UCSD-AML1 (cell line): Measurements from ENCODE around the gene TGFBRAP1.
"Not testable (repeated sequence)": the region's sequence is repeated elsewhere in the genome, so short reads cannot be mapped to it uniquely, and the experiment has no call there.

Experiments
- DNase-seq: peaks from one replicate; lab custom pipeline; 2025; ENCODE audit not compliant: unreplicated experiment; lab: John Stamatoyannopoulos, UW

TGFBRAP1 gene

DNA sequence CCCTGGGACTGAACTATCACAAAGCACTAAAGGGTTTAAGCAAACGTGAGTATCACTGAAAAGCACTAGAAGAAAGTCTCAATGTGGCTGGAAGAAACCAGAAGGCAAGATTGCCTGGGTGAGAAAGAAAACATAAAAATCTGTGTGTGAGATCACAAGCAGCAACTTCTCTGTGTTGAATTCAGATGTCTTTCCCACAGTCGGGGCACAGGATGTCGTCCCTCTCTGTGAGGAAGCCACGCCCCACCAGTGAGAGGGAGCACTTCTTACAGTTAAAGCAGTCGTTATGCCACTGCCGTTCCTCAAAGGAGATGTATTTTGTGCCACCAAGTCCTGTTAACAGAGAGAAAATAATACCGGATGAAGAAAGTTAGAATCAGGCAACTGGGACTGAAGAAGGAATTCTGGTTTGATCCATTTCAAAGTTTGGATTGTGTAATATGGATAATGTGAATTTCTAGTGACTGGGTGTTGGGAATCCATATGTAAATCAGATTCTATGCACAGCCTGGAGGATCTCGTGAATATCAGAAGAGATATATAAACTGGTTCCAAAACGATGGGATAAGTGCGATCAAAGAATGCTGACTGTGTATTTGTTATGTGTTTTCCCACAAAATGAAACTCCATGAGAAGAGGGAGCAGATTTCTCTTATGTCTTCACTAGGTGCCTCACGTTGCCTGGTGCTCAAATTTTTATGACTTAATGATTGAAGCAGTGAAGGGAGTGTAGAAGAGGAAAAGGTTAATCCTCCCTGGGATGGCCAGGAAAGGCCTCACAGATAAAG lies 31.8 kb upstream of the TGFBRAP1 start:
- no peak for DNase-seq

DNA sequence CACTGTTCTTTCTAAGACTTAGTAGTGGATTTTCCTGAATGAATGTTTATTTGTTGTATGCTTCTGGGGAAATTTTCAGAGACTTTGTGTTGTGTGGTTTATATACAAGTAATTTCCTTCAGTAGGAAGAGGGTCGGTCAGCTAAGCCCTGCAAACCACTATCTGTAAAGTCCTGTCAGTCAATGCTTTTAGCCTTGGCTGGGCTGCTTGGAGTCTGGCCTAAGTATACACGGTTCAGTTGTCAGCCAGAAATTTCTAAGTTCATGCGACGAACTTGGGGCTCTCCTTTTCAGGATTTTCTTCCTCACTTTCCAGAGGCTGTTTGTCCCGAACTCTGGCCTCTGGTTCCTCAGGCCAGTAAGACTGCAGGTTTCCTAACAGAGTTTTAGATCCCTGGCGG lies 29.1 kb upstream of the TGFBRAP1 start:
- DNase-seq = no peak

DNA sequence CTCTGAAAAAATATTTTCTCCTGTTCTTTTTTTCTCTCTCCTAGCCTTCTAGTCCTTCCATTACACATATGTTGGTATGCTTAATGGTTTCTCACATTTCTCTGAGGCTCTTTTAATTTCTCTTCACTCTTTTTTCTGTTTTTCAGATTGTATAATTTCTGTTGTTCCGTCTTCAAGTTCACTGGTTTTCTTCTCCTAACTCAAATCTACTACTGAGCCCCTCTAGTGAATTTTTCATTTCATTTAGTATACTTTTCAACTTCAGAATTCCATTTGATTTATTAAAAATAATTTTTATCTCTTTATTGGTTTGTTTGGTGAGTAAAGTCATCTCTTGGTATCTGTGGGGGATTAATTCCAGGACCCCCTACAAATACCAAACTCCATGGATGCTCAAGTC lies 27.6 kb upstream of the TGFBRAP1 start:
- DNase-seq = no peak

DNA sequence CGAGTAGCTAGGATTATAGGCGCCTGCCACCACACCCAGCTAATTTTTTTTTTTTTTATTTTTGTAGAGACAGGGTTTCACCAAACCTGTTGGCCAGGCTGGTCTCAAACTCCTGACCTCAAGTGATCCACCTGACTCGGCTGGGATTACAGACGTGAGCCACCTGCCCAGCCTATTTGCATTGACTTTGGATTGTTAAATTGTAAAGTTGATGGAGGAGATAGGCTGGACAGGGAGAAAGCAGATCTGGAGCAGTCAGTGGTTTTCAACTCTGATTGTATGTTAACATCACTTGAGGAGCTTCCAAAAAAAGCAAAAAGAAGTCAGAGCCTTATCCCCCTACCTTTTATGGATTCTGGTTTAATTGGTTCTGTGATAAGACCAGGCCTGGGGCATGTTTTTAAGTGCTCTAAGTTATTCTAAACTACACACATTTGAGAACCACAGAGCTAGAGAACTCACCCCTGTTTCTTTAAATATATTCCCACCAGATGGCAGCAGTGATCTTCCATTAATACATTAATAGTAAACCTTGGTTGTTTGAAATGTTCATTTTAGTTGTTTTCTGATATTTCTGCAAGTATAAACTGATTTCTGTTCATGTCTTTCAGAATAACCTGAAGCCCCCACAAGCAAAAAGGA lies 15.3 kb upstream of the TGFBRAP1 start:
- no peak for DNase-seq

DNA sequence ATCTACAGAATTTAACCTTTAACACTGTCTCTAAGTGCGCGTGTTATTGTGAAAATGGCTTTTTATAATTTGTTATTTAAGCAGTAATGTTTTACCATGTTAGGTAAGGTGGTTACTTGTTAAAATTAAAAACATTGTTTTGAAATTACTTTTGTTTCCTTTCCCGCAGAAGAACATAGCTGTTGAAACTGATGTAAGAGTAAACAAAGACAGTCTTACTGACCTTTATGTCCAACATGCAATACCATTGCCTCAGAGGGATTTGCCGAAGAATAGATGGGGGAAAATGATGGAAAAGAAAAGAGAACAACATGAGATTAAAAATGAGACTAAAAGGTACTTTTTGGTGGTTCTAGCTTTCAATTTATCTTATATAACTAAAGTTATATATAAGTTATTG lies 9.9 kb upstream of the TGFBRAP1 start:
- DNase-seq = no peak

DNA sequence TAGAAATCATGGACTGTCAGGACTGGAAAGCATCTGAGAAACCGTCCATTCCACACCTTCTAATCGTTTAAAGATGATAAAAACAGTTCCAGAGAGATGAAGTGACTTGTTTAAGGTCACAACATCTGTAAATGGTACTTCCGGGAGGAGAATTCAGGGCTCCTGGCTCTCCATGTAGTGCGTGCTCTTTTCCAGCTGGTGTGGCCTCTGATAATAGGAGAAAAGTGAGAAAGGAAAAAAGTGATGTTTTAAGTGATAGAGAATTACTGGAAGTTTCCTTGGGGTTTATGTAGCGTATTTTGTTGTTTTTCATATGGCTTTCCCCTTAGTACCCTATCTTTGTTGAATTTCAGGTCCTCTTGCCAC lies 8.5 kb upstream of the TGFBRAP1 start:
- DNase-seq = no peak

DNA sequence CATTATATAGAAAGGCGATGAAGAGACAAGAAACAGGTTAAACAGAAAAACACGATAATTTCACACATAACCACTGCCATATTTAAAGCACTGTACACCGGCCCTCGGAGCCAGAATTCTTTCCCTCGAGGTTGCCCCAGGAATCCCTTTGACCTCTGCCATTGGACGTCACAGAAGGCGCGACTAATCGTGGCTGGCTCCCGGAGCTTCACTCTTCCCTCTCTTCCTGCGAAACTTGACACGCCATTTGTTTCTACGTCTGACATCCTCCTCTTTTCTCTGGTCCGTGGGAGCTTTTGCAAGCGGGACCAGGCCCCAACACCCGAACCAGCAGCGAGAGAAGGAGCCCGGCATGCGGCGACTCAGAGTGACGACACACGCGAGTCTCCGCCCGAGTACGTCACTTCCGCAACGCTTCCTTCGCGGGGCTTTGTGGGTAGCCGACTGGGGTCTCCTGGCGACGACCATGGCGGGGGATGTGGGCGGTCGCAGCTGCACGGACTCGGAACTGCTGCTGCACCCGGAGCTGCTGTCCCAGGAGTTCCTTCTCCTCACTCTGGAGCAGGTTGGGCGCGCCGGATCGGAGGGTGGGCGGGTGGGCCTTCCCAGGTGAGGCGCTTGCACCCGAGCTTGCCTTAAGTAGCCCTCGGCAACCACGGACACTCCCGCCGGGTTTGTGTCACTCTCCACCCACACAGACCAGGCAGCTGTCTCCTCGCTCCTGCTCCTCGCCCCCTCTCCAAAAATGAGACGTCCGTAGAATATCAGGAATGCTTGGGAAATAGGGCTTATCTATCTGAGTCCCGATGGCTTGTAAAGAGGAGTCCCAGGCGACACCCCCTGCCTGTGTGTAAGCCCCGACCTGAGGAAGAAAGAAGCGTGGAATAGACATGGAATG lies 7.8 kb upstream of the TGFBRAP1 start, which contains the start of gene C2orf49:
TSS of gene C2orf49 (plus strand) at position 419 of the 898 bp plus-strand sequence. CDS start at position 467, 48 bp downstream.
- DNase-seq = peak; percentile 89

DNA sequence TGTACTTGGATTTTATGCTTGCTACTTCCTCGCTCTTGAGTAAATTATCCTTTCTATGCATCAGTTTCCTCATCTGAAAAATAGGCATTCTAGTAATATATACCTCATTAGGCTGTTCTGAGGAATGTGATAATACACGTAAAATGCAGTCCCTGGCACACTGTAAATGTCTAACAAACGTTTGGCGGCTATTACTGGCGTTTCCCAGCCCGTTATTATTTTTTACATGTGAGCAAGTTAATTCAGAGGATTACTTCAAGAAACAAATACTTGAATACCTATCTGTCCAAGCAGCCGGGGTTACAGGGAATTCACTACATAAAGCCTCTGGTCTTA lies 7.2 kb upstream of the TGFBRAP1 start:
- DNase-seq = no peak

DNA sequence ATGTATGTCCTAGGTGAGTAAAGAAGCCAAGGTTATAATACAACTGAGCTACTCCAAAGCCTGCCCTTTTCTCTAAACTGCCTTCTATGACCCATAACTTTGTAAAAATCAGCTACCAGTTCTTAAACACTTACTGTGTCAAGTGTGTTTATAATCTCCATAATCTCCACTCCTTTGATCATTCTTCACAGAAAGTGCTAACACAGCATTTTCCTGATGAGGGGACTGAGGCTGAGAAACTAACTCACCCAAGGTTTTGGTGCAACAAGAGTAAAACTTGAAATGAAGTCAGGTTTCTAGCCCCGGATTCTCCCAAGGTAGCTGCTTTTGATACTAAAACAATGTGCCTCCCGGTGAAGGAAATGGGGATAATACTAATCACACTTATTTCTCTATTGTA lies 5.9 kb upstream of the TGFBRAP1 start:
- no peak for DNase-seq

DNA sequence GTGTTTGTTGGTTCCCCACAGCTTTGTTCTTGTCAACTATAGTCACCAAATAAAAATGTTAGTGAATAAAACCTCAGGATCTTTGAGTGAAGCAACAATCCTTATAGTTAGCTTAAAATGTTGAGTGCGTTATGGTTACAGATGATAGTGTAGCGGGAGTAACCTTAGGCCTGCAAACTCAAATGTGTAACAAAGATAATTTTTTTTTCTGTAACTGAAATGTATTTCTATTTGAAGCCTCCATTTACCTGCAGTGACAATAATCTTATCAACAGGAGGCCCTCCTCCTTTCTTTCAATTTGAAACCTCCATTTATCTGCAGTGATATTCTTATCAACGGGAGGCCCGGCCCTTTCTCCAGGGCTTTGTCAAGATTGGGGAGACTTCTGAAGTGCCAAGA lies 4.7 kb upstream of the TGFBRAP1 start:
- no peak for DNase-seq

DNA sequence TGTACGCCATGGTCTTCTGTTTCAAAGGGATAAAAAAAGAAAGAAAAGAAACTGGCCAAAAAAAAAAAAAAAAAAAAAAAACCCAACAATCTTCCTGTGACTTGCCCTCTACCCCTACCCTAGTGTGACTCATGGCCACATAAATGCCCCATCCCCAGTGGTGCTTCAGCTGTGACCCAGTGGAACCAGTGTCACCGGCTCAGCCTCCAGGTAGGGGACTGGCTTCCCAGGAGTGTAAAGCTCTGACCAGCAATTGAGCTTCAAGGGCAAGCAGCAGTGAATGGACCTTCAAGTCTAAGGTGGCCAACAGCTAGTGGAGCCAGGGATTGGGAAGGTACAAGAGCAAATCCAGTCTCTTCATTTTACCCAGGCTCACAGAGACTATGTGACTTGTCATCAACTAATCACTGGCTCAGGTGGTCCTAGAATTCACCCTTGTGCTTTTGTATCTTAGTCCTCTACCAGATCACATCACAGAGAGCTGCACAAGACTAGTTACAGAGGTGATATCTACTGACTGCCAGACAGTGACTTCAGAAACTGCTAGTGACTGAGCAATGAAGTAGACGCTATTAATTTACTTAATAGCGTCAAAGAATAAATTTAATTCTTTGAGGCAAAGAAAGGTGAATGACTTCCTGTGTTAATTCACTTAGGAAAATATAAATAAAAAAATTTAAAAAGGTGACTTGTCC lies 1.3 kb upstream of the TGFBRAP1 start:
- DNase-seq = no peak

DNA sequence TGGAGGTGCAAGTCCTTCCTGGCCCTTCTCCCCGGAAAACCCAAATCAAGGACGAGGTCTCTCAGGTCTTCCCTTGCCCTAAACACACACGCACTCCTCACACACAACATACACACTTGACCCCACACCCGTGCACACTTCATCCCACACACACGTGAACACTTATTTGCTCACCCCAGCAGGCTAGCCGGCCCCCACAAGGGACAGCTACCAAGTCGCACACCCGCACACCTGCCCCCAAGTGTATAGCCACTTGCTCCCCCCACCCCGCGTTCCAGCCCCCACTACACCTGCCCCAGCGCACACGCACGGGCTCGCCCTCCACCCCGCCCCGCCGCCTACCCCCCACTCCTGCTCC lies 359 bp downstream of the TGFBRAP1 start:
- DNase-seq = no peak

DNA sequence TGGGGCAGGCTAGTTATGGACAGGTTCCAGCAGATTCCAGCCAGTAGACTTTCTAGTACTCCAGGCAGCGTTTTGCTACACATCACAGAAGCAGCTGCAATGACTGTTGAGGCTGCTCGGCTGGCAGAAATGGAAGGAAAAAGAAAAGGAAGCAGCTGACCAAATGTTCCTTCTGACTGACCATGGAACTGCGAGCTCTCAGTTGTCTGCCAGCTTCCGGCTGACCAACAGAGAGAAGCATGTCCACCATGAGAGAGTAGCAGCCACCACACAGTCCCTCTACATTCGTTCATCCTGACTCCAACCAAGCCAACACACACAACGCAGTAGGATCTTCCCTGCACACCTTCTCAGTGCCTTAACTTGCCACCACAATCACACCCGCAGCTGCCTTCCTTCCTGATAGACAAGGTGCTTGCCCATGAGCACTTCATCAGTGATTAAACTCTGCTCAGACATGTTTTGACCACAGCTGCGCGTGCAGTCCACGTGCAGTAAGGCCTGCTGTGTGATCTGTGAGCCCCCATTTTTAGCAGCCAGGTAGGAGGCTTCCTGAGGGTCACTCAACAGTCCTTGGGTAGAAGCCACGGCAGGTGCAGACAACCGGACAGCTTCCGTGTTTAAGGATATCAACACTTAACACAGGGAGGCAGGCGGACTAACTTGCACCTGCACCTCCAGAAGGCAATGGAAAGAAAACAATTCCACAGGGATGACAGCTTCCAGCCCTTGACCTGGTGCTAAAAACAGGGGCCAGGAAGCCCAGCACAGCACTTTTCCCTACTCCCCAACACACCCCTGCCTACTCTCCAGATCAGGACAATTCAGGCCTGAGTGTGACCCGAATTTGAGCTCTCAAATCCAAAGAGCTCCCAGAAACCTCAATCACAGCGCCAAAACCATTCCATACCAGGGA lies 996 bp downstream of the TGFBRAP1 start:
- DNase-seq = peak; percentile 39

DNA sequence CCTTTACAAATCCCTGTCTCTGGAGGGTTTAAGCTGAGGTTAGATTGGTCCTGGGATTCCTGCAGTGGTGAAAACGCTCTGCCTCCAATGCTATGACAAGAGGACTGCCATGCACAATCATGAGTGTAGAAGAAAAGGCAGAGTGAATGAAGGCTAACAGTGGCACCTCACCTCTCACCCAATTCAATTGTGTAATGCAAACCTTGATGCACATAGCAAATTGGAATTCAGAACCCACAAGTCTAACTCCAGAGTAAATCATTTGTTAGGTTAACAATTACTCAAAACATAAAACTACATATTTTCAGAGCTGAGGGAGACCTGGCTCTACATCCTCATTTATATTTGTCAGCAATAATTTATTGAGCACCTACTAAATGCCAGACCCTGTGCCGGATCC lies 1.8 kb downstream of the TGFBRAP1 start:
- DNase-seq = no peak

DNA sequence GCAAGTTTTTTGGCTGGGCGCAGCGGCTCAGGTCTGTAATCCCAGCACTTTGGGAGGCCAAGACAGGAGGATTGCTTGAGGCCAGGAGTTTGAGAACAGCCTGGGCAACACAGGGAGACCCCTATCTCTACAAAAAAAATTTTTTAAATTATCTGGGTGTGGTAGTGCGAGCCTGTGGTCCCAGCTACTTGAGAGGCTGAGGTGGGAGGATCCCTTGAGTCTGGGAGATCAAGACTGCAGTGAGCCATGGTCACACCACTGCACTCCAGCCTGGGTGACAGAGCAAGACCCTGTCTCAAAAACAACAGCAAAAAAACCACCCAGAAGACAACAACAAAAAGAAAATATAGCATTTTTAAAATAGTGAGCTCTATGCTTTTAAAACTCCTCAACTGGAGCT lies 2.3 kb downstream of the TGFBRAP1 start:
- DNase-seq = not testable (repeated sequence)

DNA sequence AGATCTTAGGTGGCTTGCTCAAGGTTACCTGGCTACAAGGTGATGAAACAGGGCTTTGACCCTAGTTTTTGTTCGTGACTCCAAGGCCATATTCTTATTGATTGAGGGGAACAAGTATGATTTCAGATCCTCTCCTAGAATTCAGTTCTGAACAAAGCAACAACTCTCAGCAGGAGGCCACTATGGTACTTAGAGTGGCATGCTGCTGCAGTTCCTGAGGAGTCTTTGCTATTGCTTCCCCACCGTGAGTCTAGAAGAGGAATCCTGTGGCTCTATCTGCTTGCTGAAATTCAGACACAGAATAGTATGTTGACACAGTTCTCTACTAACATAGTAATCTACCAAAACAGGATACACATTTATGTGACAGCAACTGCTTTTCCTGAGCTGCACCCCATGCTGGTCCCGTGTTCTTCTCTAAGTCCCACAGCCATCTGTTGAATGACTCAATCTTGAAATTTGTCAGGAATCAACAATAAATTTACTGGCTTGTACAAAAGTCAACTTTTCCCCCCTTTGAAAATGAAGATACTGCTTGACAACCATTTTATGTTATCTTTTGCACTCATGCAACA lies 4.1 kb downstream of the TGFBRAP1 start:
- DNase-seq = peak; percentile 52

DNA sequence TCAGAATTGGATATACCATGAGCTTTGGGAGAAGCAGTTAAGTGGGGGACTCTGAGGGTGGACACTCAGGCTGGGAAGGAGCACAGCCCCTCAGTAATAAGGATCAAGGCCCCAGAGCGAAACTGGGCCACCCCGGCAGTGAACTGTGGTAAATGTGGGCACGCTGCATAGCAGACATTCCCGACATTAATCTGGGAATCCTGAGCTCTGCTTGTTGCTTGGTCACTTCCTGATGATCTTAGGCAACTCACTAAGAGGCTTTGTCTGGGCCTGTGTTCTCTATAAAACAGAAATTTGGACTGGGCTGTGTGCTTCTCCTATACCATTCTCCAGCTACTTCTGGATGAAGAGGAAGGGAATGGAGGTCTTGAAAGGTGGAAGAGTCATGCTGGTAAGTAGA lies 4.8 kb downstream of the TGFBRAP1 start:
- DNase-seq = no peak

DNA sequence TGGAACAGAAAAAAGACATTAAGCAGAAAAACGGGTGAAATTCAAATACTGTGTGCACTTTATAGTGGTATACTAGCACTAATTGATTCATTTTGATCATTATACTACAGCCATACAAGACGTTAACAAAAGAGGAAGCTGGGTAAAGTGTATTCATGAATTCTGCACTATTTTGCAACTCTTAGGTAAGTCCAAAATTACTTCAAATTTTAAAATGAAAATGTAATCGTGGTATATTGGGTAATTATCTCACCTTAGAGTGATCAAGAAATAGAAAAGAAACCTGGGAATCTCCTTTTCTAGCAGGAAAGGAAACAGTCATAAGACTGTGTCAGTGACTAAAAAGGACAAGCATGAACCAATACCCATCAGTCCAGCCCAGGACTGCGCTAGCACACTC lies 5.4 kb downstream of the TGFBRAP1 start:
- no peak for DNase-seq

DNA sequence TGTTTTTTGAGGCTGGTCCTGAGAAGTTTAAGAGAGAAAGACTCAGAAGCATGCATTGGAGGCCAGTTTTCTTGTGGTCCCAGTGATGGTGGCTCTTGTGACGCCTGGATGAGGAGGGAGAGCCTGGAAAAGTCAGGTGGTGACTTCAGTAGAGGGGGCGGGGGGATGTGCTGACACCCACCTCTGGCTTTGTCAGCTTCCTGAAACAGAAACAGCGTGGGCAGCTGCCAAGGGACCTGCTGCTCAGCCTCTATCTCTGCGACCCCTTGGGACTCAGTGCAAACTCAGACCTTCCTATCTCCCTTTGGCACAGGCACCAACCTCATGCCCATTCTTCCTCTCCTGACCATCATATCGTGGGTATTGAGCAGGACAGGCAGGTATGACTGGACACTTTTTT lies 6.4 kb downstream of the TGFBRAP1 start:
- DNase-seq = no peak
